WTC11 (cell line): Measurements from ENCODE around the gene ONECUT2.

Experiments used
- CBFB ChIP-seq: sonication (generic); formaldehyde crosslinking; IDR thresholded peaks from 2 replicates; pipeline ENCODE4 v1.8.1; 2022; ENCODE audit warnings: mild to moderate bottlenecking, low read depth, missing genetic modification reagents
- JUN ChIP-seq: sonication (generic); formaldehyde crosslinking; IDR thresholded peaks from 2 replicates; pipeline ENCODE4 v1.8.0; 2023; ENCODE audit warnings: mild to moderate bottlenecking, missing genetic modification reagents
- NFYB ChIP-seq: sonication (generic); formaldehyde crosslinking; conservative IDR thresholded peaks from 2 replicates; pipeline ENCODE4 v1.8.0; 2022; ENCODE audit warnings: low read depth, missing genetic modification reagents
- ZNF138 ChIP-seq: sonication (generic); formaldehyde crosslinking; conservative IDR thresholded peaks from 2 replicates; pipeline ENCODE4 v1.8.1; 2022; ENCODE audit warnings: mild to moderate bottlenecking, moderate library complexity, missing genetic modification reagents
- TF ChIP-seq, protein P1 (sequence below): fragments of 200-600 bp; IDR thresholded peaks from 2 replicates; pipeline ENCODE4 v1.8.0; 2022; ENCODE audit warnings: antibody characterized with exemption
- TF ChIP-seq, protein P2 (sequence below): fragments of 250-450 bp; sonication (Bioruptor Pico); IDR thresholded peaks from 2 replicates; pipeline ENCODE4 v1.9.0; 2021; ENCODE audit warnings: mild to moderate bottlenecking
- TF ChIP-seq, protein P3 (sequence below): sonication (generic); formaldehyde crosslinking; IDR thresholded peaks from 2 replicates; pipeline ENCODE4 v1.8.1; 2023; ENCODE audit warnings: mild to moderate bottlenecking, missing genetic modification reagents, moderate library complexity
- TF ChIP-seq, protein P4 (sequence below): sonication (generic); formaldehyde crosslinking; IDR thresholded peaks from 2 replicates; pipeline ENCODE4 v1.8.0; 2022; ENCODE audit warnings: mild to moderate bottlenecking, missing genetic modification reagents
- TF ChIP-seq, protein P5 (sequence below): sonication (generic); formaldehyde crosslinking; IDR thresholded peaks from 2 replicates; pipeline ENCODE4 v1.8.1; 2023; ENCODE audit warnings: mild to moderate bottlenecking, missing genetic modification reagents, moderate library complexity
- TF ChIP-seq, protein P6 (sequence below): sonication (generic); formaldehyde crosslinking; IDR thresholded peaks from 2 replicates; pipeline ENCODE4 v1.8.0; 2023; ENCODE audit warnings: missing genetic modification reagents, mild to moderate bottlenecking, borderline replicate concordance
- TF ChIP-seq, protein P7 (sequence below): sonication (generic); formaldehyde crosslinking; IDR thresholded peaks from 2 replicates; pipeline ENCODE4 v1.8.1; 2022; ENCODE audit warnings: low read depth, mild to moderate bottlenecking, moderate library complexity, missing genetic modification reagents, borderline replicate concordance
- TF ChIP-seq, protein P8 (sequence below): sonication (generic); formaldehyde crosslinking; conservative IDR thresholded peaks from 2 replicates; pipeline ENCODE4 v1.8.1; 2023; ENCODE audit warnings: mild to moderate bottlenecking, low read depth, missing genetic modification reagents, moderate library complexity
- TF ChIP-seq, protein P9 (sequence below): sonication (generic); formaldehyde crosslinking; IDR thresholded peaks from 2 replicates; pipeline ENCODE4 v1.8.1; 2022; ENCODE audit warnings: mild to moderate bottlenecking, missing genetic modification reagents, moderate library complexity, borderline replicate concordance
- TF ChIP-seq, protein P10 (sequence below): sonication (generic); formaldehyde crosslinking; IDR thresholded peaks from 2 replicates; pipeline ENCODE4 v1.8.1; 2023; ENCODE audit warnings: mild to moderate bottlenecking, missing genetic modification reagents, borderline replicate concordance

DNA sequence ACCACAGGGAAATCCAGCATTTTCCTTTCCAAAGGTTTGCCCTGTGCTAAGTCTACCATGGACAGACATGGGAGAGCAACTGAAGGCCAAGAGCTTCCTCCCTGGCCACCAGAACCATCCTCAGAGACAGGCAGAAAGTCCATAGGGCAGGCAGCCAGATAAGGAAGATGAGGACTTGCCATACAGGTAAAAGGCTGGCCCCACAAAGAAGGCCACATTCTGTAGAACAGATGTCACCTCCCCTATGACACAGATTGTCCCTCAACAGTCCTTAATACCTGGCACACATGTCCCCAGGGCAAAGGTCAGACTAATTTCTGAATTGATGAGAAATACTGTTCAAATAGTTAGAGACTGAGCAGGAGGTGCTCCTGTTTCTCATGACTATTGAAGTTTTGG is 99.3 kb downstream of the ONECUT2 start:
- TF ChIP-seq, protein P1, sequence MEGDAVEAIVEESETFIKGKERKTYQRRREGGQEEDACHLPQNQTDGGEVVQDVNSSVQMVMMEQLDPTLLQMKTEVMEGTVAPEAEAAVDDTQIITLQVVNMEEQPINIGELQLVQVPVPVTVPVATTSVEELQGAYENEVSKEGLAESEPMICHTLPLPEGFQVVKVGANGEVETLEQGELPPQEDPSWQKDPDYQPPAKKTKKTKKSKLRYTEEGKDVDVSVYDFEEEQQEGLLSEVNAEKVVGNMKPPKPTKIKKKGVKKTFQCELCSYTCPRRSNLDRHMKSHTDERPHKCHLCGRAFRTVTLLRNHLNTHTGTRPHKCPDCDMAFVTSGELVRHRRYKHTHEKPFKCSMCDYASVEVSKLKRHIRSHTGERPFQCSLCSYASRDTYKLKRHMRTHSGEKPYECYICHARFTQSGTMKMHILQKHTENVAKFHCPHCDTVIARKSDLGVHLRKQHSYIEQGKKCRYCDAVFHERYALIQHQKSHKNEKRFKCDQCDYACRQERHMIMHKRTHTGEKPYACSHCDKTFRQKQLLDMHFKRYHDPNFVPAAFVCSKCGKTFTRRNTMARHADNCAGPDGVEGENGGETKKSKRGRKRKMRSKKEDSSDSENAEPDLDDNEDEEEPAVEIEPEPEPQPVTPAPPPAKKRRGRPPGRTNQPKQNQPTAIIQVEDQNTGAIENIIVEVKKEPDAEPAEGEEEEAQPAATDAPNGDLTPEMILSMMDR = no peak
- TF ChIP-seq, protein P2, sequence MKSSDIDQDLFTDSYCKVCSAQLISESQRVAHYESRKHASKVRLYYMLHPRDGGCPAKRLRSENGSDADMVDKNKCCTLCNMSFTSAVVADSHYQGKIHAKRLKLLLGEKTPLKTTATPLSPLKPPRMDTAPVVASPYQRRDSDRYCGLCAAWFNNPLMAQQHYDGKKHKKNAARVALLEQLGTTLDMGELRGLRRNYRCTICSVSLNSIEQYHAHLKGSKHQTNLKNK (CRISPR knock-in tag) = no peak
- TF ChIP-seq ZNF138 = no peak
- TF ChIP-seq, protein P3, sequence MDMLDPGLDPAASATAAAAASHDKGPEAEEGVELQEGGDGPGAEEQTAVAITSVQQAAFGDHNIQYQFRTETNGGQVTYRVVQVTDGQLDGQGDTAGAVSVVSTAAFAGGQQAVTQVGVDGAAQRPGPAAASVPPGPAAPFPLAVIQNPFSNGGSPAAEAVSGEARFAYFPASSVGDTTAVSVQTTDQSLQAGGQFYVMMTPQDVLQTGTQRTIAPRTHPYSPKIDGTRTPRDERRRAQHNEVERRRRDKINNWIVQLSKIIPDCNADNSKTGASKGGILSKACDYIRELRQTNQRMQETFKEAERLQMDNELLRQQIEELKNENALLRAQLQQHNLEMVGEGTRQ (CRISPR knock-in tag) = no peak
- TF ChIP-seq, protein P4, sequence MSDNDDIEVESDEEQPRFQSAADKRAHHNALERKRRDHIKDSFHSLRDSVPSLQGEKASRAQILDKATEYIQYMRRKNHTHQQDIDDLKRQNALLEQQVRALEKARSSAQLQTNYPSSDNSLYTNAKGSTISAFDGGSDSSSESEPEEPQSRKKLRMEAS (CRISPR knock-in tag) = no peak
- TF ChIP-seq, protein P5, sequence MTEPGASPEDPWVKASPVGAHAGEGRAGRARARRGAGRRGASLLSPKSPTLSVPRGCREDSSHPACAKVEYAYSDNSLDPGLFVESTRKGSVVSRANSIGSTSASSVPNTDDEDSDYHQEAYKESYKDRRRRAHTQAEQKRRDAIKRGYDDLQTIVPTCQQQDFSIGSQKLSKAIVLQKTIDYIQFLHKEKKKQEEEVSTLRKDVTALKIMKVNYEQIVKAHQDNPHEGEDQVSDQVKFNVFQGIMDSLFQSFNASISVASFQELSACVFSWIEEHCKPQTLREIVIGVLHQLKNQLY = no peak
- no peak for TF ChIP-seq JUN (CRISPR knock-in tag)
- TF ChIP-seq, protein P6, sequence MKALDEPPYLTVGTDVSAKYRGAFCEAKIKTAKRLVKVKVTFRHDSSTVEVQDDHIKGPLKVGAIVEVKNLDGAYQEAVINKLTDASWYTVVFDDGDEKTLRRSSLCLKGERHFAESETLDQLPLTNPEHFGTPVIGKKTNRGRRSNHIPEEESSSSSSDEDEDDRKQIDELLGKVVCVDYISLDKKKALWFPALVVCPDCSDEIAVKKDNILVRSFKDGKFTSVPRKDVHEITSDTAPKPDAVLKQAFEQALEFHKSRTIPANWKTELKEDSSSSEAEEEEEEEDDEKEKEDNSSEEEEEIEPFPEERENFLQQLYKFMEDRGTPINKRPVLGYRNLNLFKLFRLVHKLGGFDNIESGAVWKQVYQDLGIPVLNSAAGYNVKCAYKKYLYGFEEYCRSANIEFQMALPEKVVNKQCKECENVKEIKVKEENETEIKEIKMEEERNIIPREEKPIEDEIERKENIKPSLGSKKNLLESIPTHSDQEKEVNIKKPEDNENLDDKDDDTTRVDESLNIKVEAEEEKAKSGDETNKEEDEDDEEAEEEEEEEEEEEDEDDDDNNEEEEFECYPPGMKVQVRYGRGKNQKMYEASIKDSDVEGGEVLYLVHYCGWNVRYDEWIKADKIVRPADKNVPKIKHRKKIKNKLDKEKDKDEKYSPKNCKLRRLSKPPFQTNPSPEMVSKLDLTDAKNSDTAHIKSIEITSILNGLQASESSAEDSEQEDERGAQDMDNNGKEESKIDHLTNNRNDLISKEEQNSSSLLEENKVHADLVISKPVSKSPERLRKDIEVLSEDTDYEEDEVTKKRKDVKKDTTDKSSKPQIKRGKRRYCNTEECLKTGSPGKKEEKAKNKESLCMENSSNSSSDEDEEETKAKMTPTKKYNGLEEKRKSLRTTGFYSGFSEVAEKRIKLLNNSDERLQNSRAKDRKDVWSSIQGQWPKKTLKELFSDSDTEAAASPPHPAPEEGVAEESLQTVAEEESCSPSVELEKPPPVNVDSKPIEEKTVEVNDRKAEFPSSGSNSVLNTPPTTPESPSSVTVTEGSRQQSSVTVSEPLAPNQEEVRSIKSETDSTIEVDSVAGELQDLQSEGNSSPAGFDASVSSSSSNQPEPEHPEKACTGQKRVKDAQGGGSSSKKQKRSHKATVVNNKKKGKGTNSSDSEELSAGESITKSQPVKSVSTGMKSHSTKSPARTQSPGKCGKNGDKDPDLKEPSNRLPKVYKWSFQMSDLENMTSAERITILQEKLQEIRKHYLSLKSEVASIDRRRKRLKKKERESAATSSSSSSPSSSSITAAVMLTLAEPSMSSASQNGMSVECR (CRISPR knock-in tag) = no peak
- TF ChIP-seq, protein P7, sequence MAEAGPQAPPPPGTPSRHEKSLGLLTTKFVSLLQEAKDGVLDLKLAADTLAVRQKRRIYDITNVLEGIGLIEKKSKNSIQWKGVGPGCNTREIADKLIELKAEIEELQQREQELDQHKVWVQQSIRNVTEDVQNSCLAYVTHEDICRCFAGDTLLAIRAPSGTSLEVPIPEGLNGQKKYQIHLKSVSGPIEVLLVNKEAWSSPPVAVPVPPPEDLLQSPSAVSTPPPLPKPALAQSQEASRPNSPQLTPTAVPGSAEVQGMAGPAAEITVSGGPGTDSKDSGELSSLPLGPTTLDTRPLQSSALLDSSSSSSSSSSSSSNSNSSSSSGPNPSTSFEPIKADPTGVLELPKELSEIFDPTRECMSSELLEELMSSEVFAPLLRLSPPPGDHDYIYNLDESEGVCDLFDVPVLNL = no peak
- TF ChIP-seq, protein P8, sequence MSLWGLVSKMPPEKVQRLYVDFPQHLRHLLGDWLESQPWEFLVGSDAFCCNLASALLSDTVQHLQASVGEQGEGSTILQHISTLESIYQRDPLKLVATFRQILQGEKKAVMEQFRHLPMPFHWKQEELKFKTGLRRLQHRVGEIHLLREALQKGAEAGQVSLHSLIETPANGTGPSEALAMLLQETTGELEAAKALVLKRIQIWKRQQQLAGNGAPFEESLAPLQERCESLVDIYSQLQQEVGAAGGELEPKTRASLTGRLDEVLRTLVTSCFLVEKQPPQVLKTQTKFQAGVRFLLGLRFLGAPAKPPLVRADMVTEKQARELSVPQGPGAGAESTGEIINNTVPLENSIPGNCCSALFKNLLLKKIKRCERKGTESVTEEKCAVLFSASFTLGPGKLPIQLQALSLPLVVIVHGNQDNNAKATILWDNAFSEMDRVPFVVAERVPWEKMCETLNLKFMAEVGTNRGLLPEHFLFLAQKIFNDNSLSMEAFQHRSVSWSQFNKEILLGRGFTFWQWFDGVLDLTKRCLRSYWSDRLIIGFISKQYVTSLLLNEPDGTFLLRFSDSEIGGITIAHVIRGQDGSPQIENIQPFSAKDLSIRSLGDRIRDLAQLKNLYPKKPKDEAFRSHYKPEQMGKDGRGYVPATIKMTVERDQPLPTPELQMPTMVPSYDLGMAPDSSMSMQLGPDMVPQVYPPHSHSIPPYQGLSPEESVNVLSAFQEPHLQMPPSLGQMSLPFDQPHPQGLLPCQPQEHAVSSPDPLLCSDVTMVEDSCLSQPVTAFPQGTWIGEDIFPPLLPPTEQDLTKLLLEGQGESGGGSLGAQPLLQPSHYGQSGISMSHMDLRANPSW (CRISPR knock-in tag) = no peak
- TF ChIP-seq, protein P9, sequence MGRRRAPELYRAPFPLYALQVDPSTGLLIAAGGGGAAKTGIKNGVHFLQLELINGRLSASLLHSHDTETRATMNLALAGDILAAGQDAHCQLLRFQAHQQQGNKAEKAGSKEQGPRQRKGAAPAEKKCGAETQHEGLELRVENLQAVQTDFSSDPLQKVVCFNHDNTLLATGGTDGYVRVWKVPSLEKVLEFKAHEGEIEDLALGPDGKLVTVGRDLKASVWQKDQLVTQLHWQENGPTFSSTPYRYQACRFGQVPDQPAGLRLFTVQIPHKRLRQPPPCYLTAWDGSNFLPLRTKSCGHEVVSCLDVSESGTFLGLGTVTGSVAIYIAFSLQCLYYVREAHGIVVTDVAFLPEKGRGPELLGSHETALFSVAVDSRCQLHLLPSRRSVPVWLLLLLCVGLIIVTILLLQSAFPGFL (CRISPR knock-in tag) = no peak
- TF ChIP-seq, protein P10, sequence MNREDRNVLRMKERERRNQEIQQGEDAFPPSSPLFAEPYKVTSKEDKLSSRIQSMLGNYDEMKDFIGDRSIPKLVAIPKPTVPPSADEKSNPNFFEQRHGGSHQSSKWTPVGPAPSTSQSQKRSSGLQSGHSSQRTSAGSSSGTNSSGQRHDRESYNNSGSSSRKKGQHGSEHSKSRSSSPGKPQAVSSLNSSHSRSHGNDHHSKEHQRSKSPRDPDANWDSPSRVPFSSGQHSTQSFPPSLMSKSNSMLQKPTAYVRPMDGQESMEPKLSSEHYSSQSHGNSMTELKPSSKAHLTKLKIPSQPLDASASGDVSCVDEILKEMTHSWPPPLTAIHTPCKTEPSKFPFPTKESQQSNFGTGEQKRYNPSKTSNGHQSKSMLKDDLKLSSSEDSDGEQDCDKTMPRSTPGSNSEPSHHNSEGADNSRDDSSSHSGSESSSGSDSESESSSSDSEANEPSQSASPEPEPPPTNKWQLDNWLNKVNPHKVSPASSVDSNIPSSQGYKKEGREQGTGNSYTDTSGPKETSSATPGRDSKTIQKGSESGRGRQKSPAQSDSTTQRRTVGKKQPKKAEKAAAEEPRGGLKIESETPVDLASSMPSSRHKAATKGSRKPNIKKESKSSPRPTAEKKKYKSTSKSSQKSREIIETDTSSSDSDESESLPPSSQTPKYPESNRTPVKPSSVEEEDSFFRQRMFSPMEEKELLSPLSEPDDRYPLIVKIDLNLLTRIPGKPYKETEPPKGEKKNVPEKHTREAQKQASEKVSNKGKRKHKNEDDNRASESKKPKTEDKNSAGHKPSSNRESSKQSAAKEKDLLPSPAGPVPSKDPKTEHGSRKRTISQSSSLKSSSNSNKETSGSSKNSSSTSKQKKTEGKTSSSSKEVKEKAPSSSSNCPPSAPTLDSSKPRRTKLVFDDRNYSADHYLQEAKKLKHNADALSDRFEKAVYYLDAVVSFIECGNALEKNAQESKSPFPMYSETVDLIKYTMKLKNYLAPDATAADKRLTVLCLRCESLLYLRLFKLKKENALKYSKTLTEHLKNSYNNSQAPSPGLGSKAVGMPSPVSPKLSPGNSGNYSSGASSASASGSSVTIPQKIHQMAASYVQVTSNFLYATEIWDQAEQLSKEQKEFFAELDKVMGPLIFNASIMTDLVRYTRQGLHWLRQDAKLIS (CRISPR knock-in tag) = no peak
- TF ChIP-seq NFYB = no peak
- no peak for TF ChIP-seq CBFB (CRISPR knock-in tag)
